G401.6 (cell line): ENCODE measurements around the gene KRTAP10-11.
"Not testable (repeated sequence)": the region's sequence is repeated elsewhere in the genome, so short reads cannot be mapped to it uniquely, and the experiment has no call there.

ENCODE experiments used
- FAIRE-seq: peaks from 2 replicates; lab custom pipeline; 2012; peaks lifted over from hg19 to GRCh38; lab: Jason Lieb, UNC

The KRTAP10-11 gene

GRCh38 chr21:44640761-44641160 lies 5.5 kb upstream of the KRTAP10-11 start:
- FAIRE-seq: no peak

GRCh38 chr21:44643741-44644310 lies 2.4 kb upstream of the KRTAP10-11 start:
- no peak for FAIRE-seq

GRCh38 chr21:44644878-44645277 lies 1.3 kb upstream of the KRTAP10-11 start:
- no peak for FAIRE-seq

GRCh38 chr21:44647222-44647552 lies 973 bp downstream of the KRTAP10-11 start:
- FAIRE-seq: no peak

GRCh38 chr21:44648557-44649311 lies 2.5 kb downstream of the KRTAP10-11 start:
- FAIRE-seq: no peak

DNA sequence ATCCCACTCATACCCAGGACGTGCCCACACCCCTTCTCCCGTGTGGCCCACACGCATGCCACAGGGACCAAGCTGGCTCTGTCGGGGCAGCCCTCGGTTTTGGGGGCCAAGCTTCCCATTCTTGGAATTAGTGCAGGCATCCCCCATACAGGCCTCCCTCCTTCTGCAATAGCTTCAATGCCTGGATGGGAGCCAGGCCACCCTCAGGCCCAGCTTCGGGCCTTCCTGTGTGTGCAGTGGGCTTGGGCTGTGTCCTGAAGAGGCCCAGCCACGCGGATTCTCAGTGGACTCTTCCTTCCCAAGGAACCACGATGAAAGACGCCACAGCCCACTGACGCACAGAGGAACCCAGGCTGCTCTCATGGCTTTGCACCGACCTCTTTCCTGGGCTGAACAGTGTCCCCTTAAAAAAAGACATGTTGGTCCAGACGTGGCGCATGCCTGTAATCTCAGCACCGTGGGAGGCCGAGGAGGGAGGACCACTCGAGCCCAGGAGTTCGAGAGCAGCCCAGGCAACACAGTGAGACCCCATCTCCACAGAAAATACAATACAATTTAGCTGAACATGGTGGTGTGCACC lies 3.4 kb downstream of the KRTAP10-11 start:
- no peak for FAIRE-seq

GRCh38 chr21:44650265-44650972 lies 4.2 kb downstream of the KRTAP10-11 start:
- FAIRE-seq: no peak

DNA sequence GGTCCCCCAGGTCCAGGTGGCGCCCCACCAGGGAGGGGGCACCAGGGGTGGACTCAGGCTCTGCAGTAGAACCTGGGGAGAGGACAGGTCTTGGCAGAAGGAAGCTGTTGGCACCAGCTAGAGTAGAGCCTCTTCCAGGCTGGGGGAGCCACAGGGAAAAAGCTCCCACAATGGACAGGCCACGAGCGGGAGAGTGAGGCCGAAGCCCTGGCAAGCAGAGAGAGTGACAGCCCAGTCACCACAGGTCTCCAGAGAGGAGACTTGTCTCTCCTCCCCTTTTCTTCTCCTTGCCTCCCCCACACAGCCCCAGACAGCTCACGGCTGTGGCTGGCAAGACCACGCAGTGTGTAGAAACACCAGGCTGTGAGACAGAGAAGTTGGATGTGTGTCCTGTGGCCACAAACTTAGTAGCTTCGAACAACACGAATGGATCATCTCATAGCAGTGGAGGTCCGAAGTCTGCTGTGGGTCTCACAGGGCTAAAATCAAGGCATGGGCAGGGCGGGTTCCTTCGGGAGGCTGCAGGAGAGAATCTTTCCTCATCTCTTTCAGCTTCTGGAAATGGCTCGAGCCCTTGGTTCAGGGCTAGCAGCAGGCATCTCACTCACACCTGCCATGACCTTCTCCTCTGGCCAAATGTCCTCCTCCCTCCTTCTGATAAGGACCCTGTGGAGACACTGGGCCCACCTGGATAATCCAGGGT lies 4.9 kb downstream of the KRTAP10-11 start:
- no peak for FAIRE-seq

DNA sequence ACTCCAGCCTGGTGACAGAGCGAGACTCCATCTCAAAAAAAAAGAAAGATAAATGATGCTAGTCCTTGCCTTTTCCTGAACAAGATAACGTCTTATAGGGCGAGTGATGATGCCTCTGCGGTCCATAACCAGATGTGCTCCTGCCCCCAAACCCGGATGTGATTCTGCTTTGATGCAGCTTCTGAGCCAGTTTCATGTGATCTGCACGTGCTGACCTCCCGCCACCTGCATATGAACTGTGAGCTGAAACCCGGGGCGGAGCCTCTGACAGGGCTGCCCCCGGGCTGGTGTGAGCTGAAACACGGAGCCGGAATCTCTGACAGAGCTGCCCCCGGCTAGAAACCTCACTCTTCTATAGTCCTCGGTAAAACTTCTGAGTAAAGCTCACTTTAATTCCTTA lies 6.9 kb downstream of the KRTAP10-11 start:
- no peak for FAIRE-seq

- no peak for FAIRE-seq
Measured at GRCh38 chr21:44653656-44654575, 7.7 kb downstream of the KRTAP10-11 start.

GRCh38 chr21:44654576-44655175 lies 8.5 kb downstream of the KRTAP10-11 start, which contains the start of gene KRTAP12-4:
Gene KRTAP12-4 (minus strand): TSS chr21:44654659. CDS start chr21:44654614, 45 bp downstream.
- no peak for FAIRE-seq

- FAIRE-seq: no peak
Measured at GRCh38 chr21:44656868-44657267, 10.7 kb downstream of the KRTAP10-11 start.

DNA sequence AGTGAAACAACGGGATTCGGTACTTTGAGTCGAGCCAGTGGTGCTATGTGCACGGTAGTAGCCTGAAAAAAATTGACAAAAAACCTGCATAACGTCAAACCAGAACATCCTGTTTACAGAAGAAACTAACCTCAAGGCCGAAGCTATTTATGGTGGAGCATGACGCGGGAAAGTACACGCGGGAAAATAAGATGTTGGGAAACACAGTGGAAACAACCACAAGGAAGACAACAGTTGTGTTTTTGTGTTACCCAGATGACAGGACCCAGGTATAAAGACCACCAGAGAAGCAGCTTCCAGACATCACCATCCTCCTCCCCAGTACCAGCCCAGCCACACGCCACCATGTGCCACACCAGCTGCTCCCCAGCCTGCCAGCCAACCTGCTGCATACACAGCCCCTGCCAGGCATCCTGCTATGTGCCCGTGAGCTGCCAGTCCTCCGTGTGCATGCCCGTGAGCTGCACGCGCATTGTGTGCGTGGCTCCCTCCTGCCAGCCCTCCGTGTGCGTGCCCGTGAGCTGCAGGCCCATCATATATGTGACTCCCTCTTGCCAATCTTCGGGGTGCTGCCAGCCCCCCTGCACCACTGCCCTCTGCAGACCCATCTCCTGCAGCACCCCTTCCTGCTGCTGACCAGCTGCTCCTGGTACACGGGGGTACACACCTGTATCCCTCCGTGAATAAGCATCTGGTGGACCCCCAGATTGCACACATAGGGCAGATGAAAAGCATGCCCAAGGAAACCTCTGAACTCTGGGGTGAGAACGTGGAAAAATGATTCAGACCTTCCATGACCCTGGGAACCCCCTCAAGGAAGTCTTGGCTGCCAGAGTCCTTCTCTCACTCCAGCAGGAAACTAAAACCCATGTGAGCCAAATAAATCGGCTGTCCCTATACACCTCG lies 11.7 kb downstream of the KRTAP10-11 start, which contains the start of gene KRTAP12-3:
Gene KRTAP12-3 (plus strand): TSS at position 298 of the 906 bp plus-strand sequence. CDS start 48 bp downstream, at position 346.
- FAIRE-seq: no peak

DNA sequence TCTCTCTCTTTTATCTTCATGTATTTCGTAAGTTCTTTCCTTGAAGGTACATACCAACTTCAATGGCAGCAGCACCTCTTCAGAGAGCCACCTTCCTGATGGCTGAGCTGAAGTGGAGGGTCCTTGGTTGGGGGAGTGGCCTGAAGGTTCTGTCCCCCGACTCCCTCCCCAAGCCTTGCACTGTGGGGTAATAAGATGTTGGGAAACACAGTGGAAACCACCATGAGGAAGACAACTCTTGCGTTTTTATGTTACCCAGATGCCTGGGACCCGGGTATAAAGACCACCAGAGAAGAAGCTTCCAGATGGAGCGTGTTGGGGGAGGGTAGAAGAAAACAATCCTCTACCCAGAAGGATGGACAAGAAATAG lies 12.3 kb downstream of the KRTAP10-11 start:
- FAIRE-seq: no peak

- FAIRE-seq: no peak
Measured at GRCh38 chr21:44658913-44659595, 12.8 kb downstream of the KRTAP10-11 start.

- not testable (repeated sequence) for FAIRE-seq
Measured at GRCh38 chr21:44661567-44661966, 15.4 kb downstream of the KRTAP10-11 start.

DNA sequence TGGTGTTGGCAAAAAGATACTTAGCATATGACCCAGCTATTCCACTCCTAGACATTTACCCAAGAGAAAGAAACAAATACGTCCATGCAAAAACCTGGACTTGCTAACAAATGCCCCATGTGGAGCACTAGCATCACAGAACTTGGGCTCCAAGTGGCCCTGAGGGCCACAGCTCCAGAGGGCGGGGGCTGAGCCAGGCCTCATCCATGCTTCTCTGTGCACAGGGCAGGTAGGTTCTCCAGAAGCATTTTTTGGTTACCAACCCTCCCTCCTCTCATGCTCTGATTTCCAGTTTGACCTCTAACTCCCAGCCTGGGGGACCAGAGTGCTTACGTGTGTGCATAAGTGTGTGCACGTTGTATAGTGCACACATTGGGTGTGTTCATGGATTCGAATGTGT lies 18.5 kb downstream of the KRTAP10-11 start:
- FAIRE-seq: no peak

- FAIRE-seq: no peak
Measured at GRCh38 chr21:44666401-44667320, 20.4 kb downstream of the KRTAP10-11 start, which contains the start of gene KRTAP12-2. Gene KRTAP12-2 (minus strand): TSS chr21:44666927. CDS start chr21:44666886, 41 bp downstream.
